GM12891 (cell line): Measurements from ENCODE around the gene SLC25A22.

Experiments used
- PAX5 ChIP-seq: IDR thresholded peaks from 2 replicates; pipeline ENCODE4 v1.6.1; 2011; ENCODE audit warnings: low read length, moderate library complexity, mild to moderate bottlenecking; ENCODE audit not compliant: insufficient read depth, severe bottlenecking
- POLR2A ChIP-seq: IDR thresholded peaks from 2 replicates; pipeline ENCODE4 v1.6.1; 2011; ENCODE audit warnings: low read depth, low read length, control low read depth
- POLR2AphosphoS5 ChIP-seq: IDR thresholded peaks from 2 replicates; pipeline ENCODE4 v1.6.1; 2011; ENCODE audit warnings: low read depth, low read length, control low read depth

DNA sequence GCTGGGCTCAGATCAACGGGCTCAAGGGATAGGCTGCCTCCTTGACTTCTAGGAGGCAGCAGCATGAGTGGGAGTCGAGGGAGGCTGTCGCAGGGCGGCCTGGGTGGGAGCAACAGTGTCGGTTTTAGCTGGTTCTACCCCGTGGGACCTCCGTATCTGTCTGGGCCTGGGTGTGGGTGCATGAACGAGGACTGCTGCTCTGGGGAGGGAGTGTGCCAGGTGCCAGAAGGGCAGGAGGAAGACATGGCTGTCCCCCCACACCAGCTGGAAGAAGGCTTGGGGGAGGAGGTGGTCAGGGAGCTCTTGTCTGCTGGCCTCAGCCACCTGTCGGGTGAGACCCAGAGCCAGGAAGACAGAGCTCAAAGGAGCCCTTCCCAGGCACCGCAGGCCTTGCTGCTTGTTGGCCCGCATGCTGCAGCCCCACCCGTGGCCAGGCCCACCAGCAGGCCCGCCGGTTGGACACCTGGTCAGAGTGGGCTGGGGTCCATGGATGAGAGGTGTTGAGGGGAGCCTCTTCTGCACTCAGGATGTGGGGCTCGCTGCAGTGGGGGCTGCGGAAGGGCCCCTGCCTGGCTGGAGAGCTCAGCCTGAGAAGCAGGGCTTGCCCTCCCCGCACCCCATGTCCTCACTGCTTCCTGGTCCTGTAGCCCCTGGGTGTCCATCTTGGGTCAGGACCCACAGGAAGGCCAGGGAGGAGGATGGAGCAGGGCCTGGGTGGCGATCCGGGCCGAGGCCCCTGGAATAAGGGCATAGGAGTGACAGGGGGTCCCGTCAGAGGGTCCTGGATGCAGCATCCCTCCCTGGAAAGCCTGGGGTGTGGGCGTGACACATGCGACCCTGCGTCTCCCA, 11.6 kb downstream of the SLC25A22 start:
- TF ChIP-seq POLR2A (no peak), POLR2AphosphoS5 (no peak), PAX5 (no peak)
